Measurements from ENCODE around the gene ZDHHC22. TPM values are rescaled to one million over a fixed set of nuclear protein-coding genes. Genes with fewer than 3 reads are reported as not detected.

ZDHHC22 gene
- total and polyA plus RNA-seq, 5 donors from 2014 or later, result not detected

Other genes starting within 250 kb of the ZDHHC22 start
- gene IRF2BPL, start 113.1 kb downstream of the ZDHHC22 start, total RNA-seq, result 48.9 TPM
- 1 to 10 TPM; 2.2 to 6.7 (median 4.0) TPM for gene IRF2BPL, start 113.1 kb downstream of the ZDHHC22 start, polyA plus RNA-seq
- 12.3 TPM for gene CIPC, start 43.5 kb downstream of the ZDHHC22 start, total RNA-seq
- 10 to 100 TPM; 11.4 to 14.2 (median 12.5) TPM for gene CIPC, start 43.5 kb downstream of the ZDHHC22 start, polyA plus RNA-seq
- 1.2 TPM for gene TMEM63C, start 40.0 kb upstream of the ZDHHC22 start, total RNA-seq
- not detected for gene TMEM63C, start 40.0 kb upstream of the ZDHHC22 start, polyA plus RNA-seq
- not detected for gene NGB, start 129.4 kb upstream of the ZDHHC22 start, total RNA-seq
- gene NGB, start 129.4 kb upstream of the ZDHHC22 start, polyA plus RNA-seq, result not detected
- gene POMT2, start 179.1 kb upstream of the ZDHHC22 start, total RNA-seq, result 11.3 TPM
- gene POMT2, start 179.1 kb upstream of the ZDHHC22 start, polyA plus RNA-seq, result 1 to 10 TPM in 3 of 4 donors, under 1 TPM in 1; 0.53 to 2.4 (median 1.4) TPM
- gene GSTZ1, start 179.2 kb upstream of the ZDHHC22 start, total RNA-seq, result 5.2 TPM
- gene GSTZ1, start 179.2 kb upstream of the ZDHHC22 start, polyA plus RNA-seq, result 10 to 100 TPM in 1 of 4 donors, 1 to 10 TPM in 3; 5.5 to 10.0 (median 9.1) TPM
- gene TMED8, start 235.3 kb upstream of the ZDHHC22 start, total RNA-seq, result 10.5 TPM
- gene TMED8, start 235.3 kb upstream of the ZDHHC22 start, polyA plus RNA-seq, result 1 to 10 TPM; 4.3 to 5.0 (median 4.9) TPM
- gene SAMD15, start 235.6 kb upstream of the ZDHHC22 start, total RNA-seq, result 0.42 TPM
- gene SAMD15, start 235.6 kb upstream of the ZDHHC22 start, polyA plus RNA-seq, result not detected